GM18909 (cell line): Measurements from ENCODE around the gene OR5B2.
"Not testable (repeated sequence)": the region's sequence is repeated elsewhere in the genome, so short reads cannot be mapped to it uniquely, and the experiment has no call there.

ENCODE experiments used
- ATAC-seq: cut with Tn5 transposase; IDR thresholded peaks from one replicate; pipeline ENCODE4 v1.9.1; 2021; ENCODE audit warnings: mild to moderate bottlenecking; ENCODE audit not compliant: unreplicated experiment, poor library complexity

Gene OR5B2

GRCh38 chr11:58428021-58428420 lies at the start of gene OR5B2:
TSS of gene OR5B2 (minus strand) at chr11:58428121. CDS start at chr11:58423261, 4,860 bp downstream.
- ATAC-seq: no peak

GRCh38 chr11:58471892-58472291 lies 44.0 kb upstream of the OR5B2 start:
- no peak for ATAC-seq

DNA sequence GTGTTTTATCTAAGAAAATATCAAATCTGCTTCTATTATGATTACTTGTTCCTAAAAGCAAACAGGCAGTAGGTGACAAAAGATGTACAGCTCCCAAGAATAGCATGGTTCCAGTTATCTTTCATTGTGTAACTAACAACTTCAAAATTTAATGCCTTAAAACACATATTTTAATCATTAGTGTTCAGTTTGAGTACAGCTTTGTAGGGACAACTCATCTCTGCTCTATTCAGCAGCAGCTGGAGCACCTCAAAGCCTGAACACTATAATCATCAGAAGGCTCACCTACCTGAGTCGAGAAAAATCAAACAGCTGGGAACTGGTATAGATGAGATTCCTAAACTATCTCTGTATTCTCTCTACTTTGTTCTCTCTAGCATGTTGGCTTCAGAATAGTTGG lies 38.4 kb upstream of the OR5B2 start:
- ATAC-seq: no peak

- ATAC-seq: no peak
Observed at GRCh38 chr11:58465690-58466089, 37.8 kb upstream of the OR5B2 start.

DNA sequence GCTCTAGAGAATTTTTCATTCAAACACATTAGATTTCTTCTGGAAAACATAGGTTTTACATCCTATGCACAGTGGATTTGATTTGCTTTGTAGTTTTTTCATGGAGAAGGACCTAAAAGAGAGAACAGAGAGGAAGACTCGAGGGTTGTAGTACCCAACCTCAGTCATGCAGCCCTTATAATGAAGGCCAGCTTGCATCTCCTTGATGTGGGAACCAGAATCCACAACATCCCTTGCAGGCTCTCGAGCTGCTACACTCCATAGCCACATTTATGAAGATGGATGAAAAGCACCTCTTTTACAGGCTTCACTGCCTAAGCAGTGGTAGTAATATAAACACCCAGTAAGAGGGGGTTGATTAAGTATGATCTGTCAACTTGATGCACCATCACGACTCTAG lies 23.7 kb upstream of the OR5B2 start:
- ATAC-seq: no peak

GRCh38 chr11:58446294-58446693 lies 18.4 kb upstream of the OR5B2 start:
- no peak for ATAC-seq

- ATAC-seq: no peak
Observed at GRCh38 chr11:58444300-58444699, 16.4 kb upstream of the OR5B2 start.

GRCh38 chr11:58442136-58442535 lies 14.2 kb upstream of the OR5B2 start, which contains the start of gene OR5B12:
TSS of gene OR5B12 (minus strand) at chr11:58442236. CDS start at chr11:58440151, 2,085 bp downstream.
- no peak for ATAC-seq

- no peak for ATAC-seq
Observed at GRCh38 chr11:58438486-58438885, 10.6 kb upstream of the OR5B2 start.

DNA sequence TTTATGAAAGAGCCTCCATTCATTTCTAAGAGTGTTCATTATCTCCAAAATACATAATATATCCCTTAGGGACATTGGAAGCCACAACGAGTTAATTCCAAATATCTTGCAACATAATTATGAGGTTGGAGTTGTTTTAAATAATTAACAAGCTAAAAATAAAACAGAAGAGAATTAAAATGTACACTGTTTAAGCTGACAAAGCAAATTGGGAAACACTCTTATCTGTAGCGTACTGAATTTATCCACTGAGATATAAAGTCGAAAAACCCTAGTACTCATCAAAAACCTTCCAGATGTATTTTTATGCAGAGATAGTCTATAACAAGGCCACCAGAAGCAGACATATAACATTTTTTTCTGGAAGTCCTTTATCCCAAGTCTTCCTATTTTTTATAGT lies 6.3 kb upstream of the OR5B2 start:
- ATAC-seq: no peak

DNA sequence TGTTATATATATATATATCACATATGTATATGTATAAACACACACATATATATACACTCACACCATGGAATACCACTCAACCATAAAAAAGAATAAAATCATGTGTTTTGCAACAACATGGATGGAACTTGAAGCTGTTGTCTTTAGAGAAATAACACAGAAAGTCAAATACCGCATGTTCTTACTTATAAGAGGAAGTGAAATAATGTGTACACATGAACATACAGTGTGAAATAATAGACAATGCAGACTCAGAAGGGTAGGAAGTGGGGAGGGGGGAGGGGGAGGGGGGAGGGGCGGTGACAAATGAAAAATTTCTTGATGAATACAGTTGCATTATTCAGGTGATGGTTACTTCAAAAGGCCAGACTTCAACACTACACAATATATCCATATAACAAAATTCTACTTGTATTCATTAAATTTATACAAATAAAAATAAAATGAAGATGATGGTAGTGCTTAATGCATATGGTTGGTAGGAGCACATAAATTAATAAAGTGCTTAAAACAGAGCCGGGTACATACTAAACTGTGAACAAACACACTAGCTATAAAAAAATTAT lies 5.8 kb upstream of the OR5B2 start:
- ATAC-seq: peak; percentile 72

- no peak for ATAC-seq
Observed at GRCh38 chr11:58429273-58429672, 1.4 kb upstream of the OR5B2 start.

DNA sequence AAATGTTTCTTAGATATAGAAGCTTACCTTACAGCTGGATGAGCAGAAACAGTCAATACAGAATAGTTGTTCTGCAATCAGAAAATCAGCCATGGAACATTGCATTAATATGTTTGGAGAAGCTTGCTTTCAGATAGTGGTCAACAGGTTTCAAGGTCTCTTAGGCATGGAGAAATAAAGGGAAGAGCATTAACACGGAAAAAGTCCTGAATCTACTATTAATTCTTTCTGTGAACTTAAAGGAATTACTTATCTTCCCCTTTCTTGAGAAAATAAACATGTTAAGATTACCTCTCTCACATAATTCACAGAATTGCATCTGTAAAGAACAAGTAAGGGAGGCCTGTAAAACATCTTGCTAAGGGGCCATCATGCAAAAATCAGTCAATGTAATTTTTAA lies 21.1 kb downstream of the OR5B2 start, which contains the start of gene OR5B3:
TSS of gene OR5B3 (minus strand) at position 101 of the 400 bp plus-strand sequence. CDS start 3,465 bp downstream, outside the sequence.
- ATAC-seq: no peak

DNA sequence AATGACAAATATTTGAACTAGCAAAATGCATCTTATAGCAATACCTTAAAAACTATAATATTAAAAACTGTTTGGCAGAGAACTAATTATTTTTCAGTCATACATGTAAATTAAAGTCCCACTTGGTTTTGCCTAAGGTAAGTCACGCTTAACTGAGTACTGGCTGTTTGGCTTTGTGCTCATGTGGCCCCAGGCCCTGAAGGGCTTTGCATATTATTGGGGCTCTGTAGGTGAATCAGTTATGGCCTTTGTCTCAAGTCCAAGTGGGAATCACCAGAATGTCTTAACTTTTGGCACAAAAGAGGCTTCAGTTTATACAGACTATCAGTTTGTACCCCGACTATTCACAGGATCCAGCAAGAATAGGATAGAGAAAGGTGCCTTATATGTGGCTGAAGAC lies 28.3 kb downstream of the OR5B2 start:
- not testable (repeated sequence) for ATAC-seq

DNA sequence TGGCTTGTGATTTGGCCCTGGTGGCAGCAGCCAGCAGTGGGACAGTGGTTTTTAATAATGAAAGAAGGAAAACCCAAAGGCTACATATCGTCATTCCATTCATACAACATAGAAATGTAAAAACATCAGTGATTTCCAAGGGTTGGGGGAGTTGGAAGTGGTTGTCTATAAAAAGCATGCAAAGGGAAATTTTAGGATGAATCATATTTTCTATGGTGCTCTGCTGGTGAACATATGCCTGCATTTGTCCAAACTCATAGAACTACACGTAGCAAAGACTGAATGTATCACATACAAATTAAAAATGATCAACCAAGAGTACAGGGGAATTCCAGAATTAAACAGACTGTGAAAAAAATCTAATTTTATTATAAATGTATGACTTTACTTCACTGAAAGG lies 32.3 kb downstream of the OR5B2 start:
- ATAC-seq: no peak

DNA sequence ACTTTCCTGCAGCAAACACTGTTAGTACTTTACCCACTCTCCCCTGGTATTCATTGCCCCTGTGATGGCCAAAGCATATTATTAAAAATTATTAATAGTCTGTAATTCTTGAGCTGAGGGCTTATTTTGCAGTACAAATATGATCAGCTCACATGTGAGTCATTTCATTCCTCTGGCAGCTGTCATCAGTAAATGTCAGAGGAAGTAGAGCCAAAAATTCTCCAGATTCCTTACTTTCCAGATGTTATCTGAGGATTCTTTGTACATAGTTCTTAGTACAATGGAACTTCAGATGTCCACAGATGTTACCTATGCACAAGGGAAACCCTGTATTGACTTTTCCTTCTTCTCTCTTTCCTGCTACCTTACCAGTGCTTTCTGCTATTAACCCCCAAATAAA lies 33.7 kb downstream of the OR5B2 start:
- ATAC-seq: no peak

- no peak for ATAC-seq
Observed at GRCh38 chr11:58392746-58393145, 35.2 kb downstream of the OR5B2 start.

GRCh38 chr11:58391879-58392278 lies 36.0 kb downstream of the OR5B2 start:
- ATAC-seq: no peak

DNA sequence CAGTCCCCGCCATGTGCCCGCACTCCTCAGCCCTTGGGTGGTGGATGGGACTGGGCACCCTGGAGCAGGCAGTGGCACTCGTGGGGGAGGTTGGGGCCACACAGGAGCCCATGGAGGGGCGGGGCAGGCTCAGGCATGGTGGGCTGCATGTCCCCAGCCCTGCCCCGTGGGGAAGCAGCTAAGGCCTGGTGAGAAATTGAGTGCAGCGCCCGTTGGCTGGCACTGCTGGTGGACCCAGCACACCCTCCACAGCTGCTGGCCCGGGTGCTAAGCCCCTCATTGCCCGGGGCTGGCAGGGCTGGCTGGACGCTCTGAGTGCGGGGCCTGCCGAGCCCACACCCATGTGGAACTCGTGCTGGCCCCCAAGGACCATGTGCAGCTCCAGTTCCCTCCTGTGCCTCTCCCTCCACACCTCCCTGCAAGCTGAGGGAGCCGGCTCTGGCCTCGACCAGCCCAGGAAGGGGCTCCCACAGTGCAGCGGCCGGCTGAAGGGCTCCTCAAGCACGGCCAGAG lies 37.3 kb downstream of the OR5B2 start:
- ATAC-seq: no peak
